Measurements from ENCODE around the gene CLCN7.

Gene CLCN7

GRCh38 chr16:1427473-1428461 is 47.1 kb downstream of the CLCN7 start:
- DNase-seq = no peak

- no peak for DNase-seq
These were observed 47.9 kb downstream of the CLCN7 start for GRCh38 chr16:1426734-1427471.

GRCh38 chr16:1425616-1426370 is 49.0 kb downstream of the CLCN7 start:
- DNase-seq = no peak

GRCh38 chr16:1424028-1424427 is 50.8 kb downstream of the CLCN7 start:
- no peak for DNase-seq

GRCh38 chr16:1422076-1422475 is 52.8 kb downstream of the CLCN7 start:
- no peak for DNase-seq

- DNase-seq = no peak
These were observed 54.7 kb downstream of the CLCN7 start for GRCh38 chr16:1420111-1420539.

GRCh38 chr16:1416521-1416941 is 58.3 kb downstream of the CLCN7 start:
- no peak for DNase-seq

- peak; percentile 73 for DNase-seq
These were observed 60.1 kb downstream of the CLCN7 start, which contains the start of gene UNKL for GRCh38 chr16:1414532-1415260. Gene UNKL, minus strand, starts transcription at chr16:1414704. Its CDS starts 13 bp downstream, at chr16:1414691.

GRCh38 chr16:1413684-1414531 is 60.9 kb downstream of the CLCN7 start:
- DNase-seq = peak; percentile 48

GRCh38 chr16:1412847-1413246 is 62.0 kb downstream of the CLCN7 start:
- DNase-seq = no peak

- DNase-seq = peak; percentile 89
These were observed 66.5 kb downstream of the CLCN7 start for GRCh38 chr16:1408171-1408837.

GRCh38 chr16:1407753-1408152 is 67.1 kb downstream of the CLCN7 start:
- no peak for DNase-seq

GRCh38 chr16:1403733-1404132 is 71.1 kb downstream of the CLCN7 start:
- no peak for DNase-seq

GRCh38 chr16:1403036-1403435 is 71.8 kb downstream of the CLCN7 start:
- DNase-seq = no peak

GRCh38 chr16:1401758-1402154 is 73.1 kb downstream of the CLCN7 start:
- no peak for DNase-seq

GRCh38 chr16:1401061-1401757 is 73.6 kb downstream of the CLCN7 start:
- no peak for DNase-seq

GRCh38 chr16:1398826-1399581 is 75.8 kb downstream of the CLCN7 start:
- DNase-seq = no peak

- DNase-seq = no peak
These were observed 76.5 kb downstream of the CLCN7 start for GRCh38 chr16:1398351-1398750.

- no peak for DNase-seq
These were observed 77.0 kb downstream of the CLCN7 start for GRCh38 chr16:1397779-1398178.

All from central memory CD4-positive, alpha-beta T cell (primary cell).